Neural crest cell (in vitro differentiated cells): ENCODE results near the gene BCKDHB. TPM values are rescaled to one million over a fixed set of nuclear protein-coding genes. Genes with fewer than 3 reads are reported as not detected.

Source experiments
- DNase-seq: peaks from one replicate; pipeline ENCODE4 v3.0.0; 2021; ENCODE audit warnings: low read depth, mixed read lengths, low spot score
- H3K27ac Mint-ChIP-seq: one replicate; pipeline ENCODE4 v1.8.0; 2021; ENCODE audit warnings: mild to moderate bottlenecking, mixed read lengths; ENCODE audit not compliant: unreplicated experiment
- H3K27me3 Mint-ChIP-seq: 2 replicates; pipeline ENCODE4 v1.8.0; 2021; ENCODE audit warnings: low read depth, mild to moderate bottlenecking, mixed read lengths
- H3K36me3 Mint-ChIP-seq: 2 replicates; pipeline ENCODE4 v1.8.0; 2021; ENCODE audit warnings: low read depth, mild to moderate bottlenecking, mixed read lengths
- H3K4me1 Mint-ChIP-seq: 2 replicates; pipeline ENCODE4 v1.8.0; 2021; ENCODE audit warnings: mixed read lengths
- H3K4me3 Mint-ChIP-seq: one replicate; pipeline ENCODE4 v1.8.0; 2021; ENCODE audit warnings: mild to moderate bottlenecking, mixed read lengths
- H3K9me3 Mint-ChIP-seq: 2 replicates; pipeline ENCODE4 v1.8.0; 2021; ENCODE audit warnings: mixed read lengths
- CTCF ChIP-seq: fragments of 200-600 bp; sonication (generic); conservative IDR thresholded peaks from 2 replicates; pipeline ENCODE4 v1.5.0; 2021; ENCODE audit warnings: antibody characterized with exemption, mild to moderate bottlenecking
- total RNA-seq: library from RNA; stranded (reverse); gene quantifications from 2 replicates; pipeline ENCODE4 v1.2.1, GENCODE V29; 2021

BCKDHB gene
- total RNA-seq, 1 donor from 2014 or later, result 27.0 TPM

- Mint-ChIP-seq H3K27me3 (no peaks in the 10 kb centered on the region), H3K4me1 (peaks cover 4% of the 10 kb centered on the region), H3K27ac (no peak overlapping the region), H3K36me3 (peaks cover 26% of the 10 kb centered on the region), H3K4me3 (no peak overlapping the region), H3K9me3 (peaks cover 3% of the 10 kb centered on the region)
- TF ChIP-seq CTCF, result no peak
- no peak for DNase-seq
Observed at GRCh38 chr6:80143419-80143937, 37.0 kb downstream of the BCKDHB start.

GRCh38 chr6:80144753-80145315, 38.4 kb downstream of the BCKDHB start:
- peaks cover 4% of the 10 kb centered on the region for H3K4me1 Mint-ChIP-seq
- H3K27ac Mint-ChIP-seq, result no peak overlapping the region
- no peaks in the 10 kb centered on the region for H3K27me3 Mint-ChIP-seq

GRCh38 chr6:80145509-80145908, 39.0 kb downstream of the BCKDHB start:
- H3K9me3 Mint-ChIP-seq, result peaks cover 3% of the 10 kb centered on the region
- no peaks in the 10 kb centered on the region for H3K27me3 Mint-ChIP-seq
- H3K27ac Mint-ChIP-seq, result no peak overlapping the region
- no peak for DNase-seq
- H3K4me3 Mint-ChIP-seq, result no peak overlapping the region
- H3K36me3 Mint-ChIP-seq, result peaks cover 23% of the 10 kb centered on the region
- H3K4me1 Mint-ChIP-seq, result peaks cover 4% of the 10 kb centered on the region
- no peak for TF ChIP-seq CTCF

More at GRCh38 chr6:80144753-80145315, 38.4 kb downstream of the BCKDHB start:
- H3K4me3 Mint-ChIP-seq, result no peak overlapping the region
- peaks cover 22% of the 10 kb centered on the region for H3K36me3 Mint-ChIP-seq
- no peak for DNase-seq
- TF ChIP-seq CTCF, result no peak
- peaks cover 3% of the 10 kb centered on the region for H3K9me3 Mint-ChIP-seq

GRCh38 chr6:80145921-80146320, 39.5 kb downstream of the BCKDHB start:
- H3K4me3 Mint-ChIP-seq, result no peak overlapping the region
- no peaks in the 10 kb centered on the region for H3K27me3 Mint-ChIP-seq
- no peak overlapping the region for H3K27ac Mint-ChIP-seq
- H3K4me1 Mint-ChIP-seq, result peaks cover 4% of the 10 kb centered on the region
- DNase-seq, result no peak
- H3K9me3 Mint-ChIP-seq, result peaks cover 3% of the 10 kb centered on the region
- no peak for TF ChIP-seq CTCF
- peaks cover 19% of the 10 kb centered on the region for H3K36me3 Mint-ChIP-seq

GRCh38 chr6:80148220-80148619, 41.7 kb downstream of the BCKDHB start:
- peaks cover 16% of the 10 kb centered on the region for H3K36me3 Mint-ChIP-seq
- peaks cover 3% of the 10 kb centered on the region for H3K9me3 Mint-ChIP-seq
- no peak for TF ChIP-seq CTCF
- DNase-seq, result no peak
- H3K27ac Mint-ChIP-seq, result no peak overlapping the region
- H3K4me3 Mint-ChIP-seq, result no peak overlapping the region
- peaks cover 9% of the 10 kb centered on the region for H3K4me1 Mint-ChIP-seq
- H3K27me3 Mint-ChIP-seq, result no peaks in the 10 kb centered on the region
